Gastroesophageal sphincter (tissue), 4 donors: ENCODE results near the gene C2orf66. TPM values are rescaled to one million over a fixed set of nuclear protein-coding genes. Genes with fewer than 3 reads are reported as not detected.

Experiments used
- ATAC-seq: fragments of 150-250 bp; one replicate; pipeline ENCODE4 v1.9.1; 2016; ENCODE audit warnings: mild to moderate bottlenecking, moderate library complexity
- H3K27ac ChIP-seq, 4 donors: fragments of 200-600 bp; sonication (generic) in 3 of 4; 1 replicate in 3 of 4; 2 replicates in 1 of 4; pipeline ENCODE4 v1.5.1; 2016 to 2019
- H3K27me3 ChIP-seq: fragments of 200-600 bp; sonication (generic); one replicate; pipeline ENCODE4 v1.5.1; 2019
- H3K36me3 ChIP-seq, 2 donors: fragments of 200-600 bp; sonication (generic); one replicate each; pipeline ENCODE4 v1.5.1; 2019; ENCODE audit warnings: control low read depth in 1 of 2
- H3K4me1 ChIP-seq, 3 donors: fragments of 200-600 bp; sonication (generic); 1 replicate in 2 of 3; 2 replicates in 1 of 3; pipeline ENCODE4 v1.5.1; 2016 to 2019; ENCODE audit warnings: control low read depth in 2 of 3
- H3K4me3 ChIP-seq, 2 donors: fragments of 200-600 bp; sonication (generic); one replicate each; pipeline ENCODE4 v1.5.1; 2019; ENCODE audit warnings: mild to moderate bottlenecking in 1 of 2, moderate library complexity in 1 of 2
- H3K9me3 ChIP-seq, 3 donors: fragments of 200-600 bp; sonication (generic); one replicate each; pipeline ENCODE4 v1.5.1; 2017 to 2019; ENCODE audit warnings: control low read depth in 2 of 3
- CTCF ChIP-seq, 4 experiments: fragments of 200-600 bp in 2 of 4; fragments of 450-650 bp in 2 of 4; sonication (generic) in 1 of 4; IDR thresholded peaks; one replicate each; pipeline ENCODE4 v1.5.1; 2017 to 2019; ENCODE audit warnings: antibody characterized with exemption in 4 of 4, mild to moderate bottlenecking in 2 of 4, moderate library complexity in 2 of 4
- EP300 ChIP-seq: sonication (generic); formaldehyde crosslinking; IDR thresholded peaks from one replicate; pipeline ENCODE4 v1.6.1; 2017; ENCODE audit warnings: antibody characterized with exemption, mild to moderate bottlenecking
- POLR2A ChIP-seq, 2 donors: fragments of 450-650 bp; IDR thresholded peaks; one replicate each; pipeline ENCODE4 v1.6.1; 2017; ENCODE audit warnings: antibody characterized with exemption in 2 of 2, mild to moderate bottlenecking in 2 of 2, moderate library complexity in 1 of 2
- POLR2AphosphoS5 ChIP-seq: sonication (generic); formaldehyde crosslinking; IDR thresholded peaks from one replicate; pipeline ENCODE4 v1.6.1; 2017; ENCODE audit warnings: antibody characterized with exemption
- whole genome bisulfite sequencing, 2 donors: methylation state at CpG; one replicate each; pipeline ENCODE4 v1.1.5; 2018; ENCODE audit warnings: low coverage in 1 of 2; 5-methylcytosine and 5-hydroxymethylcytosine counted together
- total RNA-seq, 4 donors: library from RNA; depleted of rRNA; stranded (reverse); fragments of >200 nt; gene quantifications; one replicate each; pipeline ENCODE4 v1.1.0, GENCODE V29; 2016

Gene C2orf66
- under 1 TPM in 1 of 4 donors, not detected in 3; 0.13 TPM for total RNA-seq

- TF ChIP-seq POLR2AphosphoS5: no peak
- TF ChIP-seq POLR2A (IDR thresholded peaks at IDR 0.05): no peak
- no peak for TF ChIP-seq CTCF (IDR thresholded peaks at IDR 0.05)
- no peak for TF ChIP-seq EP300
- no peaks in the 10 kb centered on the region for H3K36me3 ChIP-seq
- ATAC-seq: no peak
- no peaks in the 10 kb centered on the region for H3K9me3 ChIP-seq
- H3K27me3 ChIP-seq: no peaks in the 10 kb centered on the region
- H3K27ac ChIP-seq: no peak within 1 kb of the TSS
- 82% methylated on average over 1 of the region's 1 CpG; no CpG with 5 or more reads in 1 of the 2 donors for WGBS, 2 donors
- no peak within 1 kb of the TSS for H3K4me3 ChIP-seq
- H3K4me1 ChIP-seq: no peaks in the 10 kb centered on the region
These were observed at the start of gene C2orf66 for GRCh38 chr2:196809260-196809659. Gene C2orf66 (minus strand): TSS chr2:196809355. CDS start chr2:196809336, 19 bp downstream.

- no peak overlapping the region for H3K27ac ChIP-seq
- H3K9me3 ChIP-seq: peaks cover 0 to 8% (median 0%) of the 10 kb centered on the region in 3 donors
- no peaks in the 10 kb centered on the region for H3K27me3 ChIP-seq
These were observed 45.5 kb upstream of the C2orf66 start for GRCh38 chr2:196854629-196855028.

GRCh38 chr2:196853301-196854087, 44.3 kb upstream of the C2orf66 start:
- ATAC-seq: no peak

More at GRCh38 chr2:196854629-196855028, 45.5 kb upstream of the C2orf66 start:
- ATAC-seq: no peak
- WGBS, 2 donors: no CpG with 5 or more reads among the region's 1 CpG
- no peak for TF ChIP-seq POLR2AphosphoS5
- TF ChIP-seq POLR2A (IDR thresholded peaks at IDR 0.05): no peak
- no peak for TF ChIP-seq CTCF (IDR thresholded peaks at IDR 0.05)
- no peak for TF ChIP-seq EP300
- no peak overlapping the region for H3K4me3 ChIP-seq
- H3K4me1 ChIP-seq: no peaks in the 10 kb centered on the region
- H3K36me3 ChIP-seq: peaks cover 0 to 8% of the 10 kb centered on the region in 2 donors

GRCh38 chr2:196851088-196851487, 41.9 kb upstream of the C2orf66 start:
- TF ChIP-seq CTCF (IDR thresholded peaks at IDR 0.05) (no peak), EP300 (no peak), POLR2AphosphoS5 (no peak), POLR2A (IDR thresholded peaks at IDR 0.05) (no peak)
- no peak overlapping the region for H3K4me3 ChIP-seq
- H3K4me1 ChIP-seq: no peaks in the 10 kb centered on the region
- ATAC-seq: no peak
- no peaks in the 10 kb centered on the region for H3K9me3 ChIP-seq
- no peak overlapping the region for H3K27ac ChIP-seq
- H3K36me3 ChIP-seq: peaks cover 0 to 15% of the 10 kb centered on the region in 2 donors
- WGBS, 2 donors: 87 to 89% methylated on average over 1 of the region's 1 CpG
- H3K27me3 ChIP-seq: no peaks in the 10 kb centered on the region

More at GRCh38 chr2:196853301-196854087, 44.3 kb upstream of the C2orf66 start:
- TF ChIP-seq EP300: no peak
- no peak for TF ChIP-seq CTCF (IDR thresholded peaks at IDR 0.05)
- TF ChIP-seq POLR2A (IDR thresholded peaks at IDR 0.05): no peak
- no peak for TF ChIP-seq POLR2AphosphoS5
- Histone ChIP-seq H3K4me1 (no peaks in the 10 kb centered on the region), H3K9me3 (no peaks in the 10 kb centered on the region), H3K27ac (no peak overlapping the region), H3K36me3 (peaks cover 0 to 8% of the 10 kb centered on the region in 2 donors), H3K27me3 (no peaks in the 10 kb centered on the region), H3K4me3 (no peak overlapping the region)
- WGBS, 2 donors: 68 to 70% methylated on average over 3 to 4 of the region's 4 CpGs

GRCh38 chr2:196849895-196850294, 40.7 kb upstream of the C2orf66 start:
- no peaks in the 10 kb centered on the region for H3K9me3 ChIP-seq
- ATAC-seq: no peak
- TF ChIP-seq EP300 (no peak), POLR2AphosphoS5 (no peak), CTCF (IDR thresholded peaks at IDR 0.05) (no peak), POLR2A (IDR thresholded peaks at IDR 0.05) (no peak)
- no peak overlapping the region for H3K4me3 ChIP-seq
- H3K27me3 ChIP-seq: no peaks in the 10 kb centered on the region
- no peaks in the 10 kb centered on the region for H3K4me1 ChIP-seq
- H3K27ac ChIP-seq: no peak overlapping the region
- peaks cover 0 to 20% of the 10 kb centered on the region in 2 donors for H3K36me3 ChIP-seq
